GM21786 (cell line): ENCODE data around the gene SLTM.
"Not testable (repeated sequence)": the region's sequence is repeated elsewhere in the genome, so short reads cannot be mapped to it uniquely, and the experiment has no call there.

ENCODE experiments used
- ATAC-seq: cut with Tn5 transposase; IDR thresholded peaks from one replicate; pipeline ENCODE4 v1.9.1; 2021; ENCODE audit not compliant: unreplicated experiment

Gene SLTM

GRCh38 chr15:58929891-58930416 is 3.5 kb downstream of the SLTM start:
- no peak for ATAC-seq

GRCh38 chr15:58926823-58927222 is 6.7 kb downstream of the SLTM start:
- ATAC-seq, result no peak

GRCh38 chr15:58924327-58924726 is 9.2 kb downstream of the SLTM start:
- no peak for ATAC-seq

- ATAC-seq, result no peak
Measured at GRCh38 chr15:58923696-58924300, 9.7 kb downstream of the SLTM start.

- no peak for ATAC-seq
Measured at GRCh38 chr15:58923284-58923683, 10.2 kb downstream of the SLTM start.

- no peak for ATAC-seq
Measured at GRCh38 chr15:58921267-58921790, 12.2 kb downstream of the SLTM start.

GRCh38 chr15:58920447-58920846 is 13.0 kb downstream of the SLTM start:
- ATAC-seq, result not testable (repeated sequence)

- no peak for ATAC-seq
Measured at GRCh38 chr15:58919232-58919631, 14.2 kb downstream of the SLTM start.

- no peak for ATAC-seq
Measured at GRCh38 chr15:58918239-58918638, 15.2 kb downstream of the SLTM start.

GRCh38 chr15:58917613-58918129 is 15.8 kb downstream of the SLTM start:
- ATAC-seq, result not testable (repeated sequence)

- no peak for ATAC-seq
Measured at GRCh38 chr15:58916962-58917361, 16.5 kb downstream of the SLTM start.

- no peak for ATAC-seq
Measured at GRCh38 chr15:58910456-58910855, 23.0 kb downstream of the SLTM start.

GRCh38 chr15:58909616-58910015 is 23.9 kb downstream of the SLTM start:
- no peak for ATAC-seq

- ATAC-seq, result no peak
Measured at GRCh38 chr15:58908550-58909309, 24.7 kb downstream of the SLTM start.

- ATAC-seq, result no peak
Measured at GRCh38 chr15:58900631-58901030, 32.8 kb downstream of the SLTM start.

- no peak for ATAC-seq
Measured at GRCh38 chr15:58898150-58898680, 35.3 kb downstream of the SLTM start.

- ATAC-seq, result no peak
Measured at GRCh38 chr15:58889363-58889762, 44.1 kb downstream of the SLTM start.

GRCh38 chr15:58886921-58887320 is 46.6 kb downstream of the SLTM start:
- ATAC-seq, result no peak

- not testable (repeated sequence) for ATAC-seq
Measured at GRCh38 chr15:58883926-58884325, 49.6 kb downstream of the SLTM start.

- ATAC-seq, result no peak
Measured at GRCh38 chr15:58882243-58882642, 51.2 kb downstream of the SLTM start.

GRCh38 chr15:58880320-58880719 is 53.2 kb downstream of the SLTM start:
- ATAC-seq, result no peak
